Hematopoietic multipotent progenitor cell treated with erythropoietin and hydrocortisone succinate and interleukin-3 and kit ligand, for 4 days (in vitro differentiated cells): ENCODE measurements around the gene PDE3A.

Experiments used
- DNase-seq: peaks from one replicate; pipeline ENCODE4 v3.0.0-alpha.2; 2015

Gene PDE3A

DNA sequence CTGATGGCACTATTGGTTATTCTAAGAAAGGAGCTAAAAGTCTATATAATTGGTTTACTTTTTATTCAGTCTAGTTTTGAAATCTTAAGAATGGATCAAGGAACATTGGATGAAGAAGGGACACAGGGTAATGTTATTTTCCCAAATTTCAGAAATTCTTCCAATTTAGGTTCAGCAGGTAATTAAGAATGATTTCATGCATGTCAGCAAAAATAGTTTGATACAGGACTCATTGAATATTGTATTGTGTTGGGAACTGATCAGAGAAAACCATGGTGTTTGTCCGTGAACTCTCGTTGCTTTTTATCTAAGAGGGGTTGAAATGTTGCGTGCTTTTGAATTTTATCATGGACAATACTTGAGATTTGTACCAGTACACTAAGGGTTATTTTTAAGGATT is 58.6 kb downstream of the PDE3A start:
- no peak for DNase-seq

DNA sequence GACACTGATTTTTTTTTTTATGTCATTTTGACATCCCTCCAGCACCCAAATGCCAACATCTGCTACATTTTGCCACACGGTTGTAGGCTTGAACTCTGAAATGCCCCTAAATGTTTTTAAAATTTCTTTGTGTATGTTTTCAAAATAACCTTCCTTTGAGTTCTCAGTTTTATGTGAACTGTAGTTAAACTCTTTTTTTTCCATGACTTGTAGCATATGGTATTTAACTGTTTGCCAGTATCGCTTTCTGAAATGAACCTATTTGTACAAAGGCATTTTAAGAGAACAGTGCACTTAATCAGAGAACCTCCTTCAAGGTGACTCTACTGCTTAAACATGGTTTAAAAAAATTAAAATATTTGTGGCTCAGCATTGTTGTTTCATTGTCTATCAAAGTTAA is 61.5 kb downstream of the PDE3A start:
- no peak for DNase-seq

DNA sequence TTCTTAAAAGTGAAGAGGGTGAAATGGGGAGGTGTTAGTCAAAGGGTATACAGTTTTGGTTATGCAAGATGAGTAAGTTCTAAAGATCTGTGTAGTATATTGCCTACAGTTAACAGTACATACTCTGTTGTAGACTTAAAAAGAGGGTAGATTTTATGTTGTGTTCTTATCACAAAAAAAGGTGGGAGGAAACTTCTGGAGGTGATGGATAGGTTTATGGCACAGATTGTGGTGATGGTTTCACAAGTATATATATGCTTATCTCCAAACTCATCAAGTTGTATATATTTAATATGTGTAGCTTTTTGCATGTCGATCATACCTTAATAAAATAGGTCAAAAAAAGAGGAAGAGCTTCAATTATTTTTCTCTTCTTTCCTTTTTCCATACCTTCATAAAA is 64.0 kb downstream of the PDE3A start:
- DNase-seq: no peak

DNA sequence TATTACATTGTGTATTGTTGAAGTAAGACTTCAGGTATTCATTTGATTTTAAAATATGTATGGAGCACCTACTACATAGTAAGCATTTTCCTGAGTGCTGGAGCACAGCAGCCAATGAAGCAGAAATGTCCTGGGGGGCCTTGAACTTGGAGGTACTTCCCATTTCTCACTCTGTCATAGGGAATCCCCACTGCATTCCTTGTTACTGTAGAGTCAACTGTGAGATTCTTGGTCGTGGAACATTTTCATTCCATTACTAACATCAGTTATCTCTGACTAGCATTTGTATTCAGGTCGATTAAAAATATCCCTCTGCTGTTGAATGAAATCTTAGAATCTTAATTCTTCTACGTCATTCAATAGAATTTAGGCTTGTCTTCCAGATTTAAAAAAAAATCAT is 66.7 kb downstream of the PDE3A start:
- no peak for DNase-seq

DNA sequence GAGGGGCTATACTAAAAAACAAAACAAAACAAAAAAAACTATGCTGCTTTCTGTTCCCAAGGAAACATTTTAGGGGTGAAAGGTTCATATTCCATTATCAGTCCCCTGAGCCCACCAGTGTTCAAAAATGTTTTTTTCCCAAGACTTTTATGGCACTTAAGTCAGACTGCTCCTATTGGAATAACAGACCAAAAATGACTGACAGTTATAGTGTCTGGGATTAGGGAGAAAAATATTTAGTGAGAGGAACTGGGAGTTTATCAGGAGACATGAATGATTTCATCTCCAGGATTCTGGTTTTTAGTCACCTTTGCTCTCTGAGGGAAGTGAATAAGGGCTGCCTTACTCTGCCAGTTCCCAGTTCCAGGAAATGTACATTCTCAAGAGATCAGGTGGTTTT is 68.0 kb downstream of the PDE3A start:
- DNase-seq: no peak

DNA sequence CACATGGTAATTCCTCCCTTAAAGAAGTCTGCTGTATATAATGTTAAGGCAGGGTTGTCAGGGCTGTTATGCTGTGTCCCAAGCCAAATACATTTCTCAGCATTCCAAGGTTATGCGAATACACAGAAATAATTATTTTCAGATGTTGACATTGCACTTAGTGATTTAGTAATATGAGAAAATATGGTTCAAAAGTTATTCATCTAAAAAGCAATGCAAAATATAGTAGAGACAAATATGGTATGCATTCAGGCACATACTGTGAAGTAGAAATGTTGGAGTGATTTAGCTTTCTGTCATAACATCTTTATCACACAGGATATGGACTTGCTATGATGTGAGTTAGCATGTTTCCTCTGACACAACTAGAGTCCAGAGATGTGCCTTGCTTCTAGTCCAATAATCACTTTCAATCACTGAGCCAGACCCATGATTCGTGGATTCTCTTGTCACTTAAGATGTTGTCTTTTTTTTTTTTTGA is 70.0 kb downstream of the PDE3A start:
- no peak for DNase-seq

DNA sequence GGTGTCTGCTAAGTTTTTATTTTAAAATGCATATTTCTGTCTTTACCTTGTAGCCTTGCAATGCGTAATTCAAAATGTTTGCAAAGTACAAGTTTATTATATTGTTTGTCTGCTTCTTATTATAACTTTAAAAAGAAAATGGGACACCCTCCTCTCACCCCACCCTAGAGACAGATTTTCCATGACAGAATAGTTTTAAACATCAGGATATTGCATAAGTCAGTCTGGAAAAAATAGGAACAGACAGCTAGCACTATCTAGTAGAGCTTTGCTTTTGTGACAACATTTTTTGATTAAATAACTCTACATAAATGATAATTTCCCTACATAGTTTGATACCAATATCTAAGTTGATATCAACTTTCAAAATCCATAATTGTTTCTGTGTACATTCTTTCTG is 71.3 kb downstream of the PDE3A start:
- DNase-seq: no peak

DNA sequence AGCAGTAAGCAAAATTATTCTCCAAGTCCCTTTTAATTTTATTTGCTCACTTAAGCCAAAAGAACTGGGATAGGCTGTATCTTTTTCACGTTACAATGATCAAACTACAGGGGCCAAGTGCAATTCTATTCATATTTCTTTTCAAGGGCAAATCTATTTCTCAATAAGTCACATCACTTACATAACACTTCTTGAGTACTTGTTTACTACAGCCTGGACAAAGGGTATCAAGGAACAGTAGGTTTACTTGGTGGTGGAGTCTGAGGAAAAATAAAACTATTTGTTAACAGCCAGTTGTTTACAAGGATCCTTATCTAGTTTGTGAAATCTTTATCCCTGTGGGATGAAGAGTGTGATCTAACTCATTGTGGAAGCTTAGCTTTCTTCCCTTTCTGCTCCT is 72.1 kb downstream of the PDE3A start:
- DNase-seq: no peak

DNA sequence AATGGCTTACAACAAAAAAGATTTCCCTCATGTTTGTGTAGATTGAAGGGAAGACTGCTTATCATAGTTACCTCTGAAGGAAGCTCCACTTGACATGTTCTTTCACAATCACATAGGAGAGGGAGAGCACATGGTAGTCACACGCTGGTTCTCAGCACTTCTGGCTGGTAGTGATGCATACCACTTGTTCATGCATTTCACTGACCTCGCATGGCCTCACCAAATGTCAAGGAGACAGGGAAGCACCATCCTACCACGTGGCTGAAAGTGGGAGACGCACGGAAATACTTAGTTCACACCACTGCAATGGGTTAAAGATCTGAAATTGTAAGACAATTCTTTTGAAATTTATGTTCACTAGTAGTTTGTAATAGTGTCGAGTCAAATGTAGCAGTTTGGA is 74.0 kb downstream of the PDE3A start:
- no peak for DNase-seq

DNA sequence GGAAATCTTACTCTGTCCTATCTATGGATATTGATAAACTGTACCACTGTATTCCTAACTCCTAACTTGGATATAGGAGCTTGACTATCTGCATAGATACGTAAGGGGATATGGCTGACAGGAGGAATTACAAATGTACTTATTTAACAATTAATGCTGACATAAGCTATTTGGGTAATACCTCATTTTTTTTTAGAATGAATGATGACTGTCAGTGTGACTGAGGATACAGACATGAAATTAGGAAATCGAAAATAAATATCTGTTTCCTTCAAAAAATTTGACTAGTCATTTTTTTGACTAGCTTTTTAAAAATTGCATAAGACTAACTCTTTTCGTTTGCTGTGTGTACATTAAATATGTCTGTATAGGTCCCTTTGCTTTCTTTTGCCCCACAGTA is 74.9 kb downstream of the PDE3A start:
- no peak for DNase-seq

DNA sequence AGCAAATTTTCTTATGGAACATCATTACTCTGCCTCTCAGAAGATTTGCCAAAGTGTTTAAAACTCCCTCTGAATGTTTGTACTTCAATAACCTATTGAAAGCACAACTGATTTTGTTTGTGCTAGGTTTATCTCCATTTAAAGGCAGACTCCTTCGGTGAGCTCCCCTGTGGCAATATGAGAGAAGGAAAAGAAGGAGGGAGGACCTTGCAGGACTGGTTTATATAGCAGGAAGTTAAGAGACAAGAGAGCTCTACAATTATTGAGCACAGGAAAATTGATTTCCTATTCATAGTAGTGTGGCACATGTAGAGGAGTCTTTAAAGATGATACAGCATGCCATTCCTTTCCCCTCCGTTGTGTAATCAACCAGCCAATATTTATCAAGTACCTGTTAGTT is 75.5 kb downstream of the PDE3A start:
- DNase-seq: no peak

DNA sequence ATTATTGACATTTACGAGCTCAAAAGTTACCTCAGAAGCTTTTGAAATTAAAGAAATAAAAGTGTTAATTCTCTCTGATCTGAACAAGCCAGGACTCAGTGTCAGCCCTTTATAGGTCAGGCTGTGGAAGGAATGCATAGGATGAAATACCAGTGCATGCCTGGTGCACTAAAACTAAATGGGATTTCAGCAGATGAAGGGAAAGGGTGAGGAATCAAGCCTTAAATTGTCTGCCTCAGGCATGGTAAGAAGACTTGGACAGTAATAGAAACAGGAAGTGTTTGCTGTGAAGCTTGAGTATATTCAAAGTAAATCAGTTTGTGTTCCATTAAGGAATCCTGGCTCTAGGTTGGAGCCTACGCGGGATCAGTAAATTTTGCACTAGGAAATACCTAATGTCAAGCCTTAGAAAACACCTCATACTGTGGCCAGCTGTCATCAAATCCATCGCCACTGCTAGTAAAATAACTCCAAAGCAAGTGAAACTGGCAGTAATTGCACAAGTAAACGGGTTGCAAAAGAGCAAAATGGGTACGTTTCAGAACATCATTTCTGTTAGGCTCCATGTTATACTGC is 76.3 kb downstream of the PDE3A start:
- no peak for DNase-seq

DNA sequence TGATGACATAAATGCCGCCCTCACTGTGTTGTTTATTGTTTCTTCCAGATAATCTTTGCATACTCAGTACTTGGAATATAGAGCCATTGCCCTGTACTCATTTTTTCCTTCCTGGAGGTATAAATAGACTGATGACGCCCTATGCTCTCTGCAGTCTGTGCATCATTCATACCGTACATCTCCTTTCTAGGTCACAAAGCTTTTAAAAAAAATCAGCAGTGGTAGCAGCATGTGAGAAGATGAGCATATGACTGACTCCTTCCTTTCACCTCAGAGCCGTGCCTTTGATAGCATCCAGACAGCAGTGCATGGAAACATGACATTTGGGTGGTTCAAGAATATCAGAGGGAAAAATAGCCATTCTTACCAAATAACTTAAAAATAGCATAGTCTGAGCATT is 77.3 kb downstream of the PDE3A start:
- no peak for DNase-seq

DNA sequence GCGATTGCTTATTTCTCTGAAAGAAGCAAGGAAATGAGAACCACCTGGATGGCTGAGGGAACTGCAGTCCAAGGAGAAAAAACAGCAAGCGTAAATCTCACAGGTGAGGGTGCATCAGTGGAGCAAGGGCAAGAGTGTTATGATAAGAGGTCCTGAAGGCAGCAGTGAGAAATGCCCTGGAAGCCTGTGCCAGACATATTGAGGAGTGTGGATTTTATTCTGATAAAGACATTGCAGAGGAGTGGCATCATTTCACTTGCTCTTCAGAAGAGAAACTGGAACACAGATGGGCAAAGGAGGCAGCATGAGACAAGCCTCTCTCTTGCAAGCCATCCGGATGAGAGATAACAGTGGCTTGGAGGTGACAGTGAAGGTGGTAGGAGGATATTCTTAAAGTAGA is 78.5 kb downstream of the PDE3A start:
- no peak for DNase-seq

DNA sequence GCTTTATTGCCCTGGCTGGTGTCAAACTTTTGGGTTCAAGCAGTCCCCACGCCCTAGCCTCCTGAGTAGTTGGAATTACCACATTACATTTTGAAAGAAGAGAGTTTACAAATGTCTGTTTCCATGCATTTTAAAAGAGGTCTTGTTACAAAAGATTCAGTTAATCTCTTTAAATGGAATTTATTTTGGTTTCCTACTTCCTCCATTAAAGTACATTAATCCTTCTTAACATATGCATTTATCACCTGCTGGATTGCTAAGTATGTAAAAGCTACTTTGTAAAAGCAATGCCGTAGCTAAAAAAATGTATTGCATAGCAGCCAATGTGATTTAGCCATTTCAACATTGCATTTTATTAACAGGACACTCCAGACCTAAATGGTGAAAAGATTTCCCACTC is 80.4 kb downstream of the PDE3A start:
- DNase-seq: no peak

DNA sequence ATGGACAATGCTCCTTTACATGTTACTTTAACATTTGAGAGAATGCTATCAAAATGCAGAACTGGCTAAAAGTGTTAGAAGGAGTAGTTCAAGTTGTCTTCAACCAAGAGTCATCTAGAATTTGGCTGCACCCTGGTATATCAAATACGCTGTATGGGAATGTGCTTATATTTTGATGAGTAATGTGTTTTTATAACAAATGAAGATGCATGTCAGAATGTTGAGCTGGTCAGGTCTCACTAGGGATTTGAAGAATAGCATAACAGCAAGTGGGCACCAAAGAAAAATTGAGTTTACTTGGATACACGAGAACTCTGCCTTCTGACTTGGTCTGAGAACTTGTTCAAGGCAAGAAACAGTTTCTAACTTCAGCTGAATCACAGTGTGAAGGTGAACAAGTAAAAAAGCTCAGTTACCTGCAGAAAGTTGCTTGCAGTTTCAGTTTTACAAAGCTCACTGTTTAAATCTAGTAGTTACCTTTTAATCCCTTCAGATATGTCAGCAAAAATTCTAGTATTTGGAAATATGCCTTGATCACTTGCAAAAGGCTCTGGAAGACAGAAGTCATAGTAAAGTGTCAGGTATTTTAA is 82.3 kb downstream of the PDE3A start:
- DNase-seq: no peak

DNA sequence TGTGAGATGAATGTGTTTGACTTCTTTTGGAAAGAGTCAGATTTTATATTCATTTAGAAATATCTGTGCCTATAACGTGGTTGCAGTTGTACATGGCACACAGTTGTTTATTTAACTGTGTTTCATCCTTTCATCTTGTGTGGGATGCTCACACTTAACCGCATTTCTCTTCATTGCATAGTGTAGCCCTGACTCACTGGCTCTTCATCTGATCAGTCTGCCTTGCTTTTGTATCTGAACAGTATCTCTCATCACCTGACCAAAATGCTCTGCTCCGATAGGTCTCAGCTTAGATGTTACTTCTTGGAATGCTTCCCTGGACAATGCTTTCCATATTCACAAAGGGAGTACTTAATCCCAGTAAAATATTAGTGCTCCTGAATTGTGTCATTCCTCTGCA is 83.4 kb downstream of the PDE3A start:
- DNase-seq: no peak

DNA sequence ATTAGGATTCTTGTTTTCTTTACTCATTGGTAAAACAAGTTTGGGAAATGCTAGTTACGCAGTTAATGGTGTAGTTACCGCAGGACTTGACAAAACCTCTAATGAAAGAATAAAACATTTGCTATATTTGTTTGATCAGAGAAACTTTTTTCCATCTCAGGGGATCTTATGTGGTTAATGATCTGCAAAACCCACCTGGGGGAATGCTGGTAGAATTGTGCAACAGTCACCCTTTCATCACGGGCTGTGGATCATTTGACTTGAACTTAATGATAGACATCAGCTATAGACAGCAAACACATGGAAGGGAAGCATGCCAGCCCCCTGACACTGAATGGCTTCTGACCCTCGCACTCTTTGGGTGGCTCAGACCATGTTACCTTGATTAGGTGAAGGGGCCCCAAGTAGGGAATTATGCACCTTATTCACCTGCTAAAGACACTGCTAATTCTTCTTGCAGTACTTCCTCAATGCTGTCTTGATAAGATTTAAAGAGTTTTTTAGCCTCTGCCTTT is 84.2 kb downstream of the PDE3A start:
- no peak for DNase-seq

DNA sequence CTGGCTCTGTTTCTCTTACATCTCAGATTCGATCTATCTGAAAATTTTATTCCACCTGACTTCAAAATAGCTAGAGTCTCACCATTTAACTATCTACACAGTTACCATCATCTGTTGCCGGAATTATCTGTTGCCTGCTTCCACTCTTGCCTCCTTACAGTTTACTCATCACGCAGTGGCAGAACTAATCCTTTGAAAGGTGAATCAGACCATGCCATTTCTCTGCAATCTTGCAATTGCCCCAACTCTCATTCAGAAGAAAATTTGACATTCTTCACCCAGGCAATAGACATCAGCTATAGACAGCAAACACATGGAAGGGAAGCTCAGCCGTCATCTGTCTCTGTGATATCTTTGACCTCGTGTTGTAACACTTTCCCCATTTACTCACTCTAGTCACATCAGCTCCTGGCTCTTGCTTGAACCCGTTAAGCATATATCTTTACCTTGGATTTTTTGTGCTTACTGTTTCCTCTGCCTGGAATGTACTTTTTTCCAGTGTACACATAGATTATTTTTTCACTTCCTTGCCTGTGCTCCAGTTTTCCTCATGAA is 85.5 kb downstream of the PDE3A start:
- DNase-seq: no peak

DNA sequence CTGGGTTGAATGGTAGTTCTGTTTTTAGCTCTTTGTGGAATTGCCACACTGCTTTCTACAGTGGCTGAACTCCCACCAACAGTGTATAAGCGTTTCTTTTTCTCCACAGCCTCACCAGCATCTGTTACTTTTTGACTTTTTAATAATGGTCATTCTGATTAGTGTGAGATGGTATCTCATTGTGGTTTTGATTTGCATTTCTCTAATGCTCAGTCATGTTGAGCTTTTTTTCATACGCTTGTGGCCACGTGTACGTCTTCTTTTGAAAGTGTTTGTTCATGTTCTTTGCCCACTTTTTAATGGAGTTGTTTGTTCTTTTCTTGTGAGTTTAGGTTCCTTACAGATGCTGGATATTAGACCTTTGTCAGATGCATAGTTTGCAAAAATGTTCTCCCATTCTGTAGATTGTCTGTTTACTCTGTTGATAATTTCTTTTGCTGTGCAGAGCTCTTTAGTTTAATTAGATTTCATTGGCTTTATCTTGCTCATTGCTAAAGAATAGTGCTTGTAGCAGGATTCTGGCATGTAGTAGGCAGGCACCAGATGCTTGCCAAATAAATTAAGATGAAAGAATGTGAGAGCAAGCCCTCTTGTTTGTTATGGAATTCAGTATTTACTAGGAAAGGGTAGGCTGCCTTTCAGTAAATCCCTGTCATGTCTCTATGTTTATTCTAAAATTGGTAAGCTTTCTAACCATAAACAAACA is 86.8 kb downstream of the PDE3A start:
- DNase-seq: no peak

DNA sequence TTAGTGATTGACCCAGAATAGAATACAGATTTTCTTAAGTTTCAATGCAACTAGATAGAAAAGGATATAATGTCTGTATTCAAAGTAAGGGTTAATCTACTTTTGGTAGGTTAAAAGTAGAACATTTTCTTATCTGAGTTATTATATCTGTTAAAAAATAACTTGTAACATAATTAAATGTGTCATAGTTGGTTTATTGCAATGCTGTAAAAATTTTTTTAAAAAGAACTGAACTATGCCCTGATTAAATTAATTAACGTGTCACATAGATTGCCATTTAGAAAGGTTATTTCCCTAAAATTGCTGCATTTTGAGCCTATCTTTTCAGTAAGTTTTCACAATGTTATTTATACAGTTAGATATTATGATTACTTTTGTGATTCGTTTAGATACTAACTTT is 89.2 kb downstream of the PDE3A start:
- DNase-seq: no peak

DNA sequence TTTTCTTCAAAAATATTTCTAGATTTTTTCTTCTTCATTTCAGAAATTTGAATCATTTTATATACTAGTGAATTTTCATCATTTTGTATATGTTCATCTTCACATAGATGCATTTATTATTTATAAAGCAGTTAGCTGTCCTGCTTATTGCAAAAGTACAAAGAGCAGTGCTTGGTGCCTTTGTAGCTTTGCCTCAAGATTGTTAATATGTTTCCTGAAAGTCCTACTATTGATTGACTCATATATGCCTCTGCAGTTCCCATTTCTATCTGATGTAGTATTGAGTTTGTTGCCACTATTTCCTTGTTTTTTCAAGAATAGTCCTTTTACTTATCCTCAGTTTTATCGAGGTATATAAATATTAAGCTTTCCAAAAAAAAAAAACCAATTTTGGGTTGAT is 89.7 kb downstream of the PDE3A start:
- DNase-seq: no peak

DNA sequence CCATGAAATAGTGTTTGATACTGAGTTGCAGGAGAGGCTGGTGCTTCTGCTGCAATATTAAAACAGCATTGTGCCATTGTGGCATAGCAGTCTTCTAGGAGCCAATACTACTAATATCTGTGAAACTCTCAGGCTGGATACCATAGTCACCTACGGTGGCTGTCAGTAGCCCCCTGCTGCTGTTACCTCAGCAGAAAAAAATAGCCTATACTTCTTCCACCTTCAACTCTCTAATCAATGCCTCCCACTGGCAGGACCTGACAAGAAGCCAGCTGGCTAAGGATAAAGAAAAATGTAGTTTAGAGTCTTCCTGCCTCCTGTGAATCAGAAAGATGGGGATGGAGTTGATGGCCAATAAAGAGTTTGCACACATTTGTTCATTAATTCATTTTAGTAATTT is 91.6 kb downstream of the PDE3A start:
- no peak for DNase-seq

DNA sequence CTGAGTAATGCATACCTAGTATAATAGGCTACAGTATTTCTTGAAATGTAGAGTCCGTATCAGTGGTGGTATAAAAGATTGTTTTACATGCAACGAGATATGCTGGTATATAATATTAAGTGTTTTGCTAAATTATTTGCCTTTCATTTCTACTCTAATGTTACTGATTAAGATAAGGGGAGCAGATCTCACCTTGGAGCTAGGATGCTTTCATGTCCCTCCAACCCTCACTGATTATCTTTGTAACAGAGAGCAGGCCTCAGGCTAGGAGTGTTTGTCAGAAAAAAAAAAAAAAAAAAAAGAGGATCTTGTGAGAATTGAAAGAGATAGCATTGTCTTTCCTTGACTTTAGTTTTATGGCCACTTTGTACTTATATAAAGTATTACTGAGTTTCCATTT is 92.6 kb downstream of the PDE3A start:
- no peak for DNase-seq
